HCT116 (cell line): ENCODE data around the gene DENND5B. TPM values are rescaled to one million over a fixed set of nuclear protein-coding genes. Genes with fewer than 3 reads are reported as not detected.

Experiments used
- ATAC-seq: fragments of 200-7000 bp; cut with Tn5 transposase; 2 replicates; pipeline ENCODE4 v1.9.1; 2020; ENCODE audit warnings: mild to moderate bottlenecking, moderate library complexity
- BruUV-seq: library from RNA; stranded (reverse); fragments of 400-500 nt; replicated peaks from 2 replicates; lab custom pipeline; 2021; lab: Mats Ljungman, UMichigan
- CTCF ChIA-PET: fragments of 300-600 bp; sonication (Branson Sonifier 250); formaldehyde crosslinking; loops from one replicate; lab custom pipeline; 2021; ENCODE audit warnings: antibody characterized with exemption; lab: Charles Lee
- POLR2A ChIA-PET: fragments of 300-600, 350-600 bp; sonication (Branson Sonifier 250); formaldehyde crosslinking; loops from one replicate; lab custom pipeline; 2021; ENCODE audit warnings: antibody characterized with exemption; lab: Charles Lee
- RAD21 ChIA-PET, 2 experiments: fragments of 300-600 bp; sonication (Branson Sonifier 250); formaldehyde crosslinking; loops; one replicate each; lab custom pipeline; 2023; ENCODE audit warnings: low total read pairs in 2 of 2; ENCODE audit not compliant: uncharacterized antibody in 2 of 2, unreplicated experiment in 2 of 2, low non-redundant PET in 1 of 2; lab: Charles Lee
- DNase-seq: peaks from one replicate; pipeline ENCODE4 v3.0.0-alpha.2; 2010; ENCODE audit warnings: low read depth, low spot score
- H2AFZ ChIP-seq: fragments of 200-600 bp; shearing (Covaris generic), sonication (generic); 2 replicates; pipeline ENCODE4 v1.6.1; 2017; ENCODE audit warnings: low read depth, mixed run types, mixed read lengths, antibody characterized with exemption, low read length; ENCODE audit not compliant: poor library complexity, severe bottlenecking
- H3K27ac ChIP-seq: 2 replicates; pipeline ENCODE4 v1.5.1; 2012; ENCODE audit warnings: low read depth, low read length
- H3K27me3 ChIP-seq: fragments of 200-600 bp; sonication (generic); 2 replicates; pipeline ENCODE4 v1.6.1; 2016; ENCODE audit warnings: mixed run types, low read length, mixed read lengths; ENCODE audit not compliant: insufficient read depth
- H3K36me3 ChIP-seq, 2 experiments: fragments of 200-500 bp in 1 of 2; fragments of 200-600 bp in 1 of 2; sonication (Bioruptor generic) in 1 of 2; sonication (generic) in 1 of 2; 2 replicates each; pipeline versions ENCODE4 v1.5.1 to v1.6.1; 2014 to 2016; ENCODE audit warnings: low read length in 2 of 2, inconsistent platforms in 1 of 2, mixed read lengths in 1 of 2, mixed run types in 1 of 2; ENCODE audit not compliant: insufficient read depth in 2 of 2, control insufficient read depth in 1 of 2
- H3K4me1 ChIP-seq, 2 experiments: fragments of 200-600 bp in 1 of 2; sonication (generic) in 1 of 2; 2 replicates each; pipeline versions ENCODE4 v1.5.1 to v1.6.1; 2012 to 2017; ENCODE audit warnings: low read length in 2 of 2, inconsistent platforms in 1 of 2, mild to moderate bottlenecking in 1 of 2, mixed read lengths in 1 of 2, mixed run types in 1 of 2, moderate library complexity in 1 of 2; ENCODE audit not compliant: insufficient read depth in 2 of 2, control insufficient read depth in 1 of 2
- H3K4me2 ChIP-seq: fragments of 200-600 bp; sonication (generic); 2 replicates; pipeline ENCODE4 v1.6.1; 2017; ENCODE audit warnings: mixed run types, low read length, mixed read lengths
- H3K4me3 ChIP-seq, 2 experiments: fragments of 200-600 bp in 1 of 2; sonication (generic) in 1 of 2; replicated peaks in 1 of 2; 2 replicates each; pipeline ENCODE4 v1.5.1; 2011 to 2016; ENCODE audit warnings: low read length in 2 of 2, control low read depth in 1 of 2, low read depth in 1 of 2, mild to moderate bottlenecking in 1 of 2, mixed read lengths in 1 of 2, mixed run types in 1 of 2
- H3K79me2 ChIP-seq: fragments of 200-600 bp; sonication (generic); 2 replicates; pipeline ENCODE4 v1.6.1; 2017; ENCODE audit warnings: mild to moderate bottlenecking, mixed run types, low read length, moderate library complexity, mixed read lengths; ENCODE audit not compliant: insufficient read depth
- H3K9ac ChIP-seq: fragments of 200-600 bp; sonication (generic); 2 replicates; pipeline ENCODE4 v1.6.1; 2016; ENCODE audit warnings: low read length, mixed read lengths
- H3K9me2 ChIP-seq: fragments of 200-600 bp; sonication (generic), shearing (Covaris generic); 2 replicates; pipeline ENCODE4 v1.6.1; 2017; ENCODE audit warnings: mixed run types, mild to moderate bottlenecking, moderate library complexity; ENCODE audit not compliant: insufficient read depth
- H3K9me3 ChIP-seq, 2 experiments: fragments of 200-500 bp in 1 of 2; fragments of 200-600 bp in 1 of 2; sonication (Bioruptor generic) in 1 of 2; sonication (generic) in 1 of 2; 2 replicates each; pipeline ENCODE4 v1.6.1; 2014 to 2017; ENCODE audit warnings: low read length in 2 of 2, mixed read lengths in 2 of 2, inconsistent platforms in 1 of 2, low read depth in 1 of 2, mild to moderate bottlenecking in 1 of 2, mixed run types in 1 of 2, moderate library complexity in 1 of 2; ENCODE audit not compliant: control insufficient read depth in 1 of 2, insufficient read depth in 1 of 2
- H4K20me1 ChIP-seq: fragments of 200-600 bp; sonication (generic), shearing (Covaris generic); 2 replicates; pipeline ENCODE4 v1.6.1; 2017; ENCODE audit warnings: mixed run types, mild to moderate bottlenecking, moderate library complexity; ENCODE audit not compliant: insufficient read depth
- CBX3 ChIP-seq: IDR thresholded peaks from 2 replicates; pipeline ENCODE4 v1.6.1; 2012; ENCODE audit warnings: low read depth
- EGR1 ChIP-seq: IDR thresholded peaks from 2 replicates; pipeline ENCODE4 v1.6.1; 2012; ENCODE audit warnings: low read depth
- EZH2 ChIP-seq: fragments of 200-600 bp; sonication (generic); IDR thresholded peaks from 2 replicates; pipeline ENCODE4 v1.6.1; 2017; ENCODE audit warnings: antibody characterized with exemption, mixed run types
- FOSL1 ChIP-seq: IDR thresholded peaks from 2 replicates; pipeline ENCODE4 v1.6.1; 2012; ENCODE audit warnings: low read depth
- JUND ChIP-seq: IDR thresholded peaks from 2 replicates; pipeline ENCODE4 v1.6.1; 2012
- POLR2AphosphoS5 ChIP-seq: IDR thresholded peaks from 2 replicates; pipeline ENCODE4 v1.6.1; 2011; ENCODE audit warnings: mild to moderate bottlenecking, low read depth, low read length, moderate library complexity
- RAD21 ChIP-seq: IDR thresholded peaks from 2 replicates; pipeline ENCODE4 v1.6.1; 2012; ENCODE audit warnings: low read depth, mild to moderate bottlenecking
- SIN3A ChIP-seq: IDR thresholded peaks from 2 replicates; pipeline ENCODE4 v1.6.1; 2012; ENCODE audit warnings: low read depth
- SP1 ChIP-seq: IDR thresholded peaks from 2 replicates; pipeline ENCODE4 v1.6.1; 2012; ENCODE audit warnings: low read depth
- SRF ChIP-seq: IDR thresholded peaks from 2 replicates; pipeline ENCODE4 v1.6.1; 2012; ENCODE audit warnings: low read depth
- TCF7L2 ChIP-seq: IDR thresholded peaks from 2 replicates; pipeline ENCODE4 v1.7.0; 2011; ENCODE audit warnings: borderline replicate concordance, inconsistent platforms; ENCODE audit not compliant: insufficient read depth, insufficient read length; ENCODE audit errors: extremely low read depth
- YY1 ChIP-seq: IDR thresholded peaks from 2 replicates; pipeline ENCODE4 v1.6.1; 2011; ENCODE audit warnings: low read length, low read depth, moderate library complexity, mild to moderate bottlenecking; ENCODE audit not compliant: insufficient replicate concordance; ENCODE audit errors: extremely low read depth
- intact Hi-C: fragments of 100-400 bp; cut with micrococcal nuclease; formaldehyde crosslinking; loops from 2 replicates; pipeline ENCODE4 v1.10.0; 2022
- total RNA-seq: library from RNA; stranded (reverse); gene quantifications from one replicate; pipeline ENCODE4 v1.2.1, GENCODE V29; 2021; ENCODE audit not compliant: unreplicated experiment
- TF ChIP-seq, protein P1 (sequence below): IDR thresholded peaks from 2 replicates; pipeline ENCODE4 v1.6.1; 2012
- TF ChIP-seq, protein P2 (sequence below), 3 experiments: fragments of 200-600 bp in 1 of 3; sonication (generic) in 1 of 3; IDR thresholded peaks in 2 of 3; conservative IDR thresholded peaks in 1 of 3; 2 replicates each; pipeline ENCODE4 v1.5.1; 2012 to 2017; ENCODE audit warnings: low read depth in 2 of 3, low read length in 2 of 3, antibody characterized with exemption in 1 of 3, borderline replicate concordance in 1 of 3, control low read depth in 1 of 3, mild to moderate bottlenecking in 1 of 3, mixed read lengths in 1 of 3, mixed run types in 1 of 3, moderate library complexity in 1 of 3; ENCODE audit not compliant: insufficient read depth in 1 of 3
- TF ChIP-seq, protein P3 (sequence below): IDR thresholded peaks from 2 replicates; pipeline ENCODE4 v1.6.1; 2011; ENCODE audit warnings: mild to moderate bottlenecking, low read length, moderate library complexity; ENCODE audit not compliant: insufficient replicate concordance; ENCODE audit errors: extremely low read depth

The DENND5B gene
- total RNA-seq, 1 experiment from 2014 or later, result 19.2 TPM

DNA sequence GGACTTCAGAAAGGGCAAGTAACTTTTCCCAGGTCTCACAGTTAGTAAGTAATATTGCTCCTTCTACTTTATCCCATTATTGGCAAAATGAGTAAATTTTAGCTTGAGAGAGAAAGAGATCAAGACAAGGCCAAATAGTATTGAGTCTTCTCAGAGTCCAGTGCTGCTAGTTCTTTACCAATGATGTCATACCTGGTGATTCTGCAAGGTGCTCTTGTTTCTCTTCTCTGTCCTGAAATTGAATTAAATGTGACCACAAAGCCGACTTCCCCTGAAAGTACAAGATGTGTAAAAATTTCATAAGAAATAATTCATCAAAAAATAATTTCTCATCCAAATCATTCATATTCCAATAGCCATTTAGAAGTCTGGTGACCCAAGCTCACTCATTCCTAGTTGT lies 167.5 kb downstream of the DENND5B start:
- ATAC-seq (no peak), DNase-seq (no peak)
- H3K4me1 ChIP-seq, result no peaks in the 10 kb centered on the region
- TF ChIP-seq, protein P1, sequence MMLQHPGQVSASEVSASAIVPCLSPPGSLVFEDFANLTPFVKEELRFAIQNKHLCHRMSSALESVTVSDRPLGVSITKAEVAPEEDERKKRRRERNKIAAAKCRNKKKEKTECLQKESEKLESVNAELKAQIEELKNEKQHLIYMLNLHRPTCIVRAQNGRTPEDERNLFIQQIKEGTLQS, result no peak
- TF ChIP-seq EZH2 (no peak), FOSL1 (no peak), TCF7L2 (no peak), SRF (no peak), POLR2AphosphoS5 (no peak), YY1 (no peak), SP1 (no peak), SIN3A (no peak), EGR1 (no peak), RAD21 (no peak), JUND (no peak), CBX3 (no peak)
- TF ChIP-seq, protein P2, sequence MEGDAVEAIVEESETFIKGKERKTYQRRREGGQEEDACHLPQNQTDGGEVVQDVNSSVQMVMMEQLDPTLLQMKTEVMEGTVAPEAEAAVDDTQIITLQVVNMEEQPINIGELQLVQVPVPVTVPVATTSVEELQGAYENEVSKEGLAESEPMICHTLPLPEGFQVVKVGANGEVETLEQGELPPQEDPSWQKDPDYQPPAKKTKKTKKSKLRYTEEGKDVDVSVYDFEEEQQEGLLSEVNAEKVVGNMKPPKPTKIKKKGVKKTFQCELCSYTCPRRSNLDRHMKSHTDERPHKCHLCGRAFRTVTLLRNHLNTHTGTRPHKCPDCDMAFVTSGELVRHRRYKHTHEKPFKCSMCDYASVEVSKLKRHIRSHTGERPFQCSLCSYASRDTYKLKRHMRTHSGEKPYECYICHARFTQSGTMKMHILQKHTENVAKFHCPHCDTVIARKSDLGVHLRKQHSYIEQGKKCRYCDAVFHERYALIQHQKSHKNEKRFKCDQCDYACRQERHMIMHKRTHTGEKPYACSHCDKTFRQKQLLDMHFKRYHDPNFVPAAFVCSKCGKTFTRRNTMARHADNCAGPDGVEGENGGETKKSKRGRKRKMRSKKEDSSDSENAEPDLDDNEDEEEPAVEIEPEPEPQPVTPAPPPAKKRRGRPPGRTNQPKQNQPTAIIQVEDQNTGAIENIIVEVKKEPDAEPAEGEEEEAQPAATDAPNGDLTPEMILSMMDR (IDR thresholded peaks at IDR 0.05 in 2 of 3, conservative IDR thresholded peaks at IDR 0.05 in 1 of 3; ENCODE audit: borderline replicate concordance in 1 of 3, insufficient read depth in 1 of 3, low read depth in 2 of 3, low read length in 2 of 3), result no peak
- TF ChIP-seq, protein P3, sequence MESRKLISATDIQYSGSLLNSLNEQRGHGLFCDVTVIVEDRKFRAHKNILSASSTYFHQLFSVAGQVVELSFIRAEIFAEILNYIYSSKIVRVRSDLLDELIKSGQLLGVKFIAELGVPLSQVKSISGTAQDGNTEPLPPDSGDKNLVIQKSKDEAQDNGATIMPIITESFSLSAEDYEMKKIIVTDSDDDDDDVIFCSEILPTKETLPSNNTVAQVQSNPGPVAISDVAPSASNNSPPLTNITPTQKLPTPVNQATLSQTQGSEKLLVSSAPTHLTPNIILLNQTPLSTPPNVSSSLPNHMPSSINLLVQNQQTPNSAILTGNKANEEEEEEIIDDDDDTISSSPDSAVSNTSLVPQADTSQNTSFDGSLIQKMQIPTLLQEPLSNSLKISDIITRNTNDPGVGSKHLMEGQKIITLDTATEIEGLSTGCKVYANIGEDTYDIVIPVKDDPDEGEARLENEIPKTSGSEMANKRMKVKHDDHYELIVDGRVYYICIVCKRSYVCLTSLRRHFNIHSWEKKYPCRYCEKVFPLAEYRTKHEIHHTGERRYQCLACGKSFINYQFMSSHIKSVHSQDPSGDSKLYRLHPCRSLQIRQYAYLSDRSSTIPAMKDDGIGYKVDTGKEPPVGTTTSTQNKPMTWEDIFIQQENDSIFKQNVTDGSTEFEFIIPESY, result no peak
- no TSS peak for BruUV-seq
- no peak overlapping the region for H3K9ac ChIP-seq
- no peak overlapping the region for H3K4me3 ChIP-seq
- H2AFZ ChIP-seq, result no peak overlapping the region
- RAD21 ChIA-PET, result no interaction called here
- H3K27me3 ChIP-seq, result no peaks in the 10 kb centered on the region
- H3K36me3 ChIP-seq, result peaks cover 0 to 3% of the 10 kb centered on the region in 2 experiments; a peak in 1 of 4 replicates
- CTCF ChIA-PET, result no interaction called here
- no peak overlapping the region for H3K4me2 ChIP-seq
- intact Hi-C loops, result no loop called here
- H3K79me2 ChIP-seq, result no peaks in the 10 kb centered on the region
- no peaks in the 10 kb centered on the region for H4K20me1 ChIP-seq
- no peaks in the 10 kb centered on the region for H3K9me2 ChIP-seq
- no peaks in the 10 kb centered on the region for H3K9me3 ChIP-seq
- no peak overlapping the region for H3K27ac ChIP-seq
- POLR2A ChIA-PET, result no interaction called here
